Heart left ventricle (tissue), 16 donors: ENCODE data around the gene CAMTA1. TPM values are rescaled to one million over a fixed set of nuclear protein-coding genes. Genes with fewer than 3 reads are reported as not detected.

Source experiments
- ATAC-seq, 4 donors: fragments of 200-7000 bp; cut with Tn5 transposase; one replicate each; pipeline ENCODE4 v1.9.1; 2020 to 2022; ENCODE audit warnings: moderate library complexity in 4 of 4, mild to moderate bottlenecking in 3 of 4, moderate number of reproducible peaks in 1 of 4
- DNase-seq, 5 donors: peaks; one replicate each; pipeline ENCODE4 v3.0.0-alpha.2; 2020
- H3K27ac ChIP-seq, 12 donors: fragments of 200-600 bp; sonication (generic) in 4 of 12; one replicate each; pipeline versions ENCODE4 v1.5.0 to v1.8.0; 2016 to 2022; ENCODE audit warnings: mild to moderate bottlenecking in 2 of 12
- H3K27me3 ChIP-seq, 9 donors: fragments of 200-600 bp; sonication (generic) in 2 of 9; one replicate each; pipeline versions ENCODE4 v1.5.1 to v1.8.0; 2016 to 2022; ENCODE audit warnings: mild to moderate bottlenecking in 3 of 9
- H3K36me3 ChIP-seq, 9 donors: fragments of 200-600 bp; sonication (generic) in 2 of 9; one replicate each; pipeline versions ENCODE4 v1.5.0 to v1.8.0; 2018 to 2022; ENCODE audit warnings: mild to moderate bottlenecking in 2 of 9
- H3K4me1 ChIP-seq, 12 donors: fragments of 200-600 bp; sonication (generic) in 4 of 12; one replicate each; pipeline versions ENCODE4 v1.5.0 to v1.8.0; 2016 to 2022; ENCODE audit warnings: mild to moderate bottlenecking in 3 of 12
- H3K4me3 ChIP-seq, 12 donors: fragments of 200-600 bp; sonication (generic) in 4 of 12; one replicate each; pipeline versions ENCODE4 v1.5.0 to v1.8.0; 2017 to 2022; ENCODE audit warnings: mild to moderate bottlenecking in 9 of 12, moderate library complexity in 4 of 12
- H3K9me3 ChIP-seq, 12 donors: fragments of 200-600 bp; sonication (generic) in 4 of 12; one replicate each; pipeline versions ENCODE4 v1.5.0 to v1.8.0; 2016 to 2022; ENCODE audit warnings: mild to moderate bottlenecking in 1 of 12
- CTCF ChIP-seq, 12 donors: fragments of 200-600 bp; sonication (generic) in 4 of 12; IDR thresholded peaks; one replicate each; pipeline versions ENCODE4 v1.5.0 to v1.8.0; 2018 to 2022; ENCODE audit warnings: antibody characterized with exemption in 12 of 12, mild to moderate bottlenecking in 5 of 12
- POLR2A ChIP-seq, 2 donors: fragments of 450-650 bp; IDR thresholded peaks; one replicate each; pipeline ENCODE4 v1.6.1; 2017; ENCODE audit warnings: antibody characterized with exemption in 2 of 2, mild to moderate bottlenecking in 2 of 2, moderate library complexity in 2 of 2
- WGBS, 4 donors: extraction: QIAGEN DNeasy Blood & Tissue Kit in 2 of 4; methylation state at CpG; one replicate each; pipeline versions ENCODE4 v1.1.5 to v1.1.7; 2013 to 2018; 5-methylcytosine and 5-hydroxymethylcytosine counted together
- intact Hi-C, 10 donors: fragments of 100-400 bp; cut with DNase I; formaldehyde crosslinking; loops; one replicate each; pipeline versions ENCODE4 v1.11.1 to v1.14.2; 2022
- polyA plus RNA-seq, 2 donors: library from polyadenylated mRNA; stranded (reverse); fragments of 200-250 nt; gene quantifications; one replicate each; pipeline ENCODE4 v1.2.3, GENCODE V29; 2013
- total RNA-seq, 9 donors: library from RNA; depleted of rRNA in 2 of 9; stranded (reverse); fragments of >200 nt in 2 of 9; fragmentation: NEBNext Ultra II Directional in 3 of 9; extraction: Animal tissue kit (Norgen Biotek cat#: 25700) in 3 of 9; gene quantifications; one replicate each; pipeline versions ENCODE4 v1.1.0 to v1.2.4, GENCODE V29; 2016 to 2023
- donor health status: ischemic (EF 13 %, LVEDD 7.1; RV severe dilation, severe dysfunction).
- donor health status: healthy with polysubstance abuse.
- donor health status: DM: no; HTN: yes; CAD: no.
- donor health status: DM: no; HTN: no; CAD: no.
- donor health status: ischemic (EF 25% LVEDD 6.9; RV normal size, moderate dysfunction).
- donor health status: ischemic (EF 25% LVEDD 5.7; RV mildly dilated, moderate dysfunction).
- donor health status: healthy.
- donor health status: DM: yes; HTN: yes; CAD: no.
- donor health status: ischemic (EF 35%, LVEDD 5.7; RV mildly dilated, moderate dysfunction).
- donor health status: nonischemic (EF 11% LVEDD 7.7; RV severe dilation, severe dysfunction).
- donor health status: DM: yes; HTN: yes; CAD: no.
- donor health status: PGD.
- donor health status: ischemic (EF 29% LVEDD 5.4; RV normal size, mild dysfunction).
- donor health status: nonischemic (EF 23%, LVEDD 6.1; RV moderate dilation, normal function).

Gene CAMTA1
- total and polyA plus RNA-seq, 11 donors = 114 to 303 (median 137) TPM

- no peak overlapping the region for H3K27ac ChIP-seq
- TF ChIP-seq CTCF (IDR thresholded peaks at IDR 0.05) = no peak
- no peak for TF ChIP-seq POLR2A (IDR thresholded peaks at IDR 0.05)
- H3K4me1 ChIP-seq = no peaks in the 10 kb centered on the region
- H3K9me3 ChIP-seq = no peaks in the 10 kb centered on the region
- intact Hi-C loops = loop anchor here in 6 of 10 donors (2.0 to 10.0 kb wide), 6 partner anchors 57 to 125 kb away; no protein-coding TSS in a partner anchor
- ATAC-seq (no peak), DNase-seq (peak in 2 of 5 donors; percentile 7 to 22)
- WGBS, 4 donors = 90 to 93% (median 91%) methylated on average over 16 to 18 of the region's 18 CpGs
- peaks cover 0 to 5% (median 0%) of the 10 kb centered on the region in 9 donors for H3K27me3 ChIP-seq
- H3K4me3 ChIP-seq = no peak overlapping the region
- no peaks in the 10 kb centered on the region for H3K36me3 ChIP-seq
Observed at GRCh38 chr1:7579831-7580804, 794.9 kb downstream of the CAMTA1 start.

- intact Hi-C loops = loop anchor here in 6 of 10 donors (2.0 to 10.0 kb wide), 4 partner anchors 56 to 66 kb away; no protein-coding TSS in a partner anchor
- Histone ChIP-seq H3K4me1 (peaks cover 0 to 7% (median 1%) of the 10 kb centered on the region in 12 donors), H3K27me3 (peaks cover 0 to 9% (median 0%) of the 10 kb centered on the region in 9 donors), H3K9me3 (no peaks in the 10 kb centered on the region), H3K4me3 (no peak overlapping the region), H3K27ac (no peak overlapping the region), H3K36me3 (no peaks in the 10 kb centered on the region)
- no peak for TF ChIP-seq CTCF (IDR thresholded peaks at IDR 0.05)
- no peak for TF ChIP-seq POLR2A (IDR thresholded peaks at IDR 0.05)
- DNase-seq (peak in 3 of 5 donors; percentile 8 to 31 (median 26)), ATAC-seq (no peak)
- WGBS, 4 donors = 72 to 78% (median 74%) methylated on average over 18 of the region's 18 CpGs
Observed at GRCh38 chr1:7580923-7581753, 795.9 kb downstream of the CAMTA1 start.

GRCh38 chr1:7581754-7582459 is 796.7 kb downstream of the CAMTA1 start:
- ATAC-seq = peak in 2 of 4 donors; percentile 23 to 44
- 69 to 80% (median 73%) methylated on average over 7 to 13 of the region's 13 CpGs for WGBS, 4 donors
- intact Hi-C loops = loop anchor here in 6 of 10 donors (2.0 to 10.0 kb wide), 4 partner anchors 55 to 65 kb away; no protein-coding TSS in a partner anchor

More at GRCh38 chr1:7581754-7582459, 796.7 kb downstream of the CAMTA1 start:
- Histone ChIP-seq H3K27me3 (peaks cover 0 to 9% (median 0%) of the 10 kb centered on the region in 9 donors), H3K9me3 (no peaks in the 10 kb centered on the region), H3K4me3 (no peak overlapping the region), H3K36me3 (no peaks in the 10 kb centered on the region), H3K27ac (no peak overlapping the region), H3K4me1 (peaks cover 0 to 12% (median 4%) of the 10 kb centered on the region in 12 donors)
- TF ChIP-seq CTCF (IDR thresholded peaks at IDR 0.05) (peak in 4 of 12 donors; percentile 4 to 19 (median 15)), POLR2A (IDR thresholded peaks at IDR 0.05) (no peak)
- peak in 2 of 5 donors; percentile 17 to 29 for DNase-seq
